AG04450 (cell line): ENCODE measurements around the gene TEX26. TPM values are rescaled to one million over a fixed set of nuclear protein-coding genes. Genes with fewer than 3 reads are reported as not detected.

Experiments
- CTCF ChIA-PET: fragments of 300-600, 350-600 bp; formaldehyde crosslinking; extraction: SDS; loops from one replicate; lab custom pipeline; 2022; ENCODE audit warnings: antibody characterized with exemption, inconsistent platforms; lab: Charles Lee
- POLR2A ChIA-PET: fragments of 350-600 bp; formaldehyde crosslinking; extraction: SDS; loops from one replicate; lab custom pipeline; 2021; ENCODE audit warnings: antibody characterized with exemption, inconsistent platforms; lab: Yijun Ruan, JAX
- DNase-seq: peaks from one replicate; pipeline ENCODE4 v3.0.0-alpha.2; 2011; ENCODE audit warnings: low read depth, low spot score
- H3K27ac ChIP-seq: one replicate; pipeline ENCODE4 v1.5.1; 2012; ENCODE audit warnings: low read depth, low read length, control low read depth
- H3K27me3 ChIP-seq: one replicate; pipeline ENCODE4 v1.6.0; 2012; ENCODE audit warnings: low read length; ENCODE audit not compliant: control insufficient read depth, insufficient read depth
- H3K4me3 ChIP-seq: 2 replicates; pipeline ENCODE4 v1.5.1; 2011; ENCODE audit warnings: mild to moderate bottlenecking, low read depth, low read length, control low read depth
- H3K9me3 ChIP-seq: 2 replicates; pipeline ENCODE4 v1.5.1; 2012; ENCODE audit warnings: low read length; ENCODE audit not compliant: control insufficient read depth, insufficient read depth
- polyA plus RNA-seq: library from polyadenylated mRNA; depleted of rRNA; stranded (reverse); fragments of >200 nt; gene quantifications from 2 replicates; pipeline ENCODE4 v1.2.3, GENCODE V29; 2011
- TF ChIP-seq, protein P1 (sequence below): IDR thresholded peaks from 2 replicates; pipeline ENCODE4 v1.5.1; 2011; ENCODE audit warnings: low read depth, low read length, control low read depth, inconsistent platforms

Gene TEX26
- polyA plus RNA-seq, 1 experiment: 0.09 TPM

DNA sequence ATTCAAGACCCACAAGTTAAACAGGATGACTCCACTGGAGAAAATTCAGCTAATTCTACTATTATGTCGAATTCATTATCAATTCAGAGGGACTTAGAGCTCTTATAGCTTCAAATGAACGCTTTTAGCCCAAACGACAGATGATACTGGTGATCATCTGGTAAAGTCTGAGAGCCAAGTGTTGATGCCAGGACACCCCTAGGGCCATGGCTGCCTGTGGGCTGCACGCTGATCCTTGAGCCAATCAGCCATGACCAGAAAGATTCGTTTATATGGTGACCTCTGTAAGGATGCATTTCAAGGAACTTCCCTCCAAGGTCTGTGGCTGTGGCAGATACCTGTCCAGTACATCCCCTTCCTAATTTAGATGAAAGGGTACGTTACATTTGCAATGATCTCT is 15.5 kb upstream of the TEX26 start:
- POLR2A ChIA-PET: no interaction called here
- CTCF ChIA-PET: no interaction called here
- DNase-seq: no peak
- Histone ChIP-seq H3K27me3 (peaks cover 2% of the 10 kb centered on the region), H3K27ac (no peak overlapping the region), H3K4me3 (no peak overlapping the region), H3K9me3 (no peaks in the 10 kb centered on the region)
- TF ChIP-seq, protein P1, sequence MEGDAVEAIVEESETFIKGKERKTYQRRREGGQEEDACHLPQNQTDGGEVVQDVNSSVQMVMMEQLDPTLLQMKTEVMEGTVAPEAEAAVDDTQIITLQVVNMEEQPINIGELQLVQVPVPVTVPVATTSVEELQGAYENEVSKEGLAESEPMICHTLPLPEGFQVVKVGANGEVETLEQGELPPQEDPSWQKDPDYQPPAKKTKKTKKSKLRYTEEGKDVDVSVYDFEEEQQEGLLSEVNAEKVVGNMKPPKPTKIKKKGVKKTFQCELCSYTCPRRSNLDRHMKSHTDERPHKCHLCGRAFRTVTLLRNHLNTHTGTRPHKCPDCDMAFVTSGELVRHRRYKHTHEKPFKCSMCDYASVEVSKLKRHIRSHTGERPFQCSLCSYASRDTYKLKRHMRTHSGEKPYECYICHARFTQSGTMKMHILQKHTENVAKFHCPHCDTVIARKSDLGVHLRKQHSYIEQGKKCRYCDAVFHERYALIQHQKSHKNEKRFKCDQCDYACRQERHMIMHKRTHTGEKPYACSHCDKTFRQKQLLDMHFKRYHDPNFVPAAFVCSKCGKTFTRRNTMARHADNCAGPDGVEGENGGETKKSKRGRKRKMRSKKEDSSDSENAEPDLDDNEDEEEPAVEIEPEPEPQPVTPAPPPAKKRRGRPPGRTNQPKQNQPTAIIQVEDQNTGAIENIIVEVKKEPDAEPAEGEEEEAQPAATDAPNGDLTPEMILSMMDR: no peak

DNA sequence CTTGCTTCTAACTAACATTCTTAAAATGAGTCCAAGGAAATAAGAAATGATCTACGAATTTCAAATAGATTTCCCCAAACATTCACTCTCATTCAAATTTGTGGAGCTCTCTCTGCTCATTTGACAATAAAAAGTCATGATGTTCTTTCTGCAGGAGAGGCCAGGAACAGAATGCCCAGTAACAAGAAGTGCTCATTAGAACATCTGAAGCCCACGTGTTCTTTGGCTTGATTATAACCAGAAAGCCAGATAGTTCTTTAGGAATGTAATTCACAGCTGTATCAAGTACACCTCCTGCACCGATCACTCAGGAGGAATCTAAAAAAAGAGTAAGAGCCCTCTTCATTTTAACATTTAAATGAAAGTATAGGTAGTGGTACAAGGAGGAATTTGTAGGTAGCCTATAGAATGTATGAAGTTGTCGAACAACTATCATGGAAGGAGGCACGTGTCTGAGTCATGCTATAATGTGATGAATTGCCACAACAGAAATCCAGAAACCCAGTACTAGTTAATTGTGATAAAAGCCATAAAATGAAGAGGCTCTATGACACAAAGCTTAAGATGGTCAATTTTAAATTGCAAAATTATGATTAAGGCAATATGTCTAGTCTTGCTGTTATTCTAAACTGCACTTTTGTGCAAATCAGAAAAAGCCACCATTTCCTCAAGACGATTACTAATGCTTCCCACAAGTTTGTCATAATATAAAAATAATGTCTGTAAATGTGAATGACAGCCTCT is 13.6 kb upstream of the TEX26 start:
- DNase-seq: no peak
- ChIA-PET CTCF (no interaction called here), POLR2A (interaction anchor here (0.5 kb wide), 1 partner anchor 166 kb away, joined by 4 read pairs; no protein-coding TSS in a partner anchor)
- Histone ChIP-seq H3K4me3 (no peak overlapping the region), H3K27me3 (peaks cover 2% of the 10 kb centered on the region), H3K9me3 (no peaks in the 10 kb centered on the region), H3K27ac (no peak overlapping the region)
- TF ChIP-seq, protein P1: no peak

DNA sequence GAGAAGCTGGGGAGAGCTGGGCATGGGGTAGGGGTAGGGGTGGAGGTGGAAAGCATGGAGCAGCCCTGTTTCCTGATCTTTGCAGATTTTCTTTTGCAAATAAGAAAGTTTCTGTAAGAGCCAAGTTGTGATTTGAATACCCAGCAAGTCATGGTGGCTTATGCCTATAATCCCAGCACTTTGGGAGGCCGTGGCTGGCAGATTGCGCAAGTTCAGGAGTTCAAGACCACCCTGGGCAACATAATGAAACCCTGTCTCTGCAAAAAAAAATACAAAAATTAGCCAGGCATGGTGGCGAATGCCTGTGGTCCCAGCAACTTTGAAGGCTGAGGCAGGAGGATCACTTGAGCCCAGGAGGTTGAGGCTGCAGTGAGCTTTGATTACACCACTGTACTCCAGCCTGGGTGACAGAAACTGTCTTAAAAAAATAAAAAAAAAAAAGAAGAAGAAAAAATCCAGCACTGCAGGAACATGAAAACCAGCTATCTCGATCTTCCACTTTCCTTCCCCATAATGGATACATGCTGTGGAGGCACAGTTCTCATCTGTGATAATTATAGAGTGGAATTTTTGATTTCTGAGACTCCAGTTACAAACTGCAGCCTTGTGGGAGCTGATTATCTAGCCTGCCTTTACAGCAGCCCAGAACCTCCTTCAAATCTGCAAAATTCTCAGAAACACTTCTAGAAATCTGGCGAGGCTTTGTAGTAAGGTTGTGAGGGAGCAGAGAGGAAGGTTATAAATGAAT is 12.1 kb upstream of the TEX26 start:
- ChIA-PET POLR2A (no interaction called here), CTCF (no interaction called here)
- TF ChIP-seq, protein P1: no peak
- Histone ChIP-seq H3K27ac (no peak overlapping the region), H3K9me3 (no peaks in the 10 kb centered on the region), H3K4me3 (no peak overlapping the region), H3K27me3 (peaks cover 2% of the 10 kb centered on the region)
- DNase-seq: no peak

DNA sequence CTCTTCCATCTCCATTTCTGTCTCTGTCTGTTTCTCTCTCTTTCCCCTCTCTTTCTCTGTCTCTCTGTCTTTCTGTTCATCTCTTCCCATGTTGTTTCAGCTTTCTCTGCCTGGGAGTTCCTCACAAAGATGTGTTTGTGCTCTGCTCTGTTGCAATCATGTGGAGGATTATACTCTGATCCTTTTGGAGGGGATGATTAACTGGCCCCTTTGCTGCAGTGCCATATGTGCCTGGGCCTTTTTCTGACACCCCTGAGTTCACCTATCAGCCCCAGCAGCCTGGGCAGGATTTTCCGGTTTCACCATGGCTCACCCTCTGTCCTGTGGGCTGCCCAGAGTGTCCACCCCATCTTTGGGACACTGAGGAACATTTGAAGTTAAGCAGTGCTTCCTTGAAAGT is 9.0 kb upstream of the TEX26 start:
- Histone ChIP-seq H3K27me3 (no peaks in the 10 kb centered on the region), H3K9me3 (no peaks in the 10 kb centered on the region), H3K27ac (no peak overlapping the region), H3K4me3 (no peak overlapping the region)
- TF ChIP-seq, protein P1: no peak
- CTCF ChIA-PET: interaction anchor here (0.8 to 1.9 kb wide), 2 partner anchors 9 to 121 kb away, joined by 5 read pairs; no protein-coding TSS in a partner anchor
- POLR2A ChIA-PET: no interaction called here
- DNase-seq: no peak

GRCh38 chr13:30924721-30925120 is 7.7 kb upstream of the TEX26 start:
- no peaks in the 10 kb centered on the region for H3K9me3 ChIP-seq
- DNase-seq: no peak
- H3K27me3 ChIP-seq: no peaks in the 10 kb centered on the region
- TF ChIP-seq, protein P1: no peak
- CTCF ChIA-PET: interaction anchor here (1.9 kb wide), 1 partner anchor 10 kb away, joined by 5 read pairs; no protein-coding TSS in a partner anchor
- H3K4me3 ChIP-seq: no peak overlapping the region
- POLR2A ChIA-PET: no interaction called here
- no peak overlapping the region for H3K27ac ChIP-seq
